GM12878 (cell line): ENCODE results near the gene ZNF628.

Experiments used
- BRCA1 ChIP-seq: IDR thresholded peaks from 2 replicates; pipeline ENCODE4 v1.6.1; 2011; ENCODE audit warnings: low read depth, low read length, improper control_type of control experiment
- CEBPZ ChIP-seq: fragments of 150-350 bp; IDR thresholded peaks from 2 replicates; pipeline ENCODE4 v1.6.1; 2016; ENCODE audit warnings: low read depth, low read length
- CTCF ChIP-seq, 3 experiments: IDR thresholded peaks in 2 of 3; conservative IDR thresholded peaks in 1 of 3; 2 replicates each; pipeline ENCODE4 v1.5.1; 2011; ENCODE audit warnings: low read depth in 3 of 3, low read length in 3 of 3, mild to moderate bottlenecking in 3 of 3, control low read depth in 2 of 3, moderate library complexity in 2 of 3, inconsistent platforms in 1 of 3, mixed read lengths in 1 of 3; ENCODE audit not compliant: control insufficient read depth in 2 of 3, insufficient read depth in 1 of 3; ENCODE audit errors: extremely low read depth in 1 of 3
- EGR1 ChIP-seq, 2 experiments: IDR thresholded peaks; 1 replicate in 1 of 2; 2 replicates in 1 of 2; pipeline ENCODE4 v1.6.1; 2011 to 2012; ENCODE audit warnings: low read depth in 2 of 2, low read length in 2 of 2, borderline replicate concordance in 1 of 2, mild to moderate bottlenecking in 1 of 2, moderate library complexity in 1 of 2
- KDM1A ChIP-seq: fragments of 200-600 bp; sonication (generic); IDR thresholded peaks from 2 replicates; pipeline ENCODE4 v1.6.1; 2016; ENCODE audit warnings: borderline replicate concordance
- MEF2A ChIP-seq: IDR thresholded peaks from 2 replicates; pipeline ENCODE4 v1.6.1; 2011; ENCODE audit warnings: low read depth, mild to moderate bottlenecking, low read length, moderate library complexity; ENCODE audit not compliant: insufficient read depth
- NFYB ChIP-seq: IDR thresholded peaks from 2 replicates; pipeline ENCODE4 v1.6.1; 2011; ENCODE audit warnings: low read depth, mild to moderate bottlenecking, low read length, improper control_type of control experiment, moderate library complexity; ENCODE audit not compliant: insufficient read depth
- POLR2AphosphoS5 ChIP-seq: IDR thresholded peaks from 2 replicates; pipeline ENCODE4 v1.6.1; 2011; ENCODE audit warnings: mild to moderate bottlenecking, low read length, inconsistent platforms
- SUZ12 ChIP-seq: fragments of 200-600 bp; sonication (generic); IDR thresholded peaks from one replicate; pipeline ENCODE4 v1.6.1; 2018; ENCODE audit warnings: antibody characterized with exemption, mild to moderate bottlenecking; ENCODE audit not compliant: unreplicated experiment
- TAF1 ChIP-seq: IDR thresholded peaks from 2 replicates; pipeline ENCODE4 v1.6.1; 2011; ENCODE audit warnings: mild to moderate bottlenecking, low read depth, low read length, borderline replicate concordance
- ZBED1 ChIP-seq: IDR thresholded peaks from 2 replicates; pipeline ENCODE4 v1.6.1; 2016; ENCODE audit warnings: borderline replicate concordance
- ZNF384 ChIP-seq: IDR thresholded peaks from 2 replicates; pipeline ENCODE4 v1.6.1; 2012; ENCODE audit warnings: low read depth, mild to moderate bottlenecking, low read length, improper control_type of control experiment, borderline replicate concordance
- TF ChIP-seq, protein P1 (sequence below): IDR thresholded peaks from 2 replicates; pipeline ENCODE4 v1.6.1; 2012; ENCODE audit warnings: low read length, inconsistent platforms
- TF ChIP-seq, protein P2 (sequence below): IDR thresholded peaks from 2 replicates; pipeline ENCODE4 v1.6.1; 2011; ENCODE audit warnings: low read depth, low read length, improper control_type of control experiment, borderline replicate concordance

DNA sequence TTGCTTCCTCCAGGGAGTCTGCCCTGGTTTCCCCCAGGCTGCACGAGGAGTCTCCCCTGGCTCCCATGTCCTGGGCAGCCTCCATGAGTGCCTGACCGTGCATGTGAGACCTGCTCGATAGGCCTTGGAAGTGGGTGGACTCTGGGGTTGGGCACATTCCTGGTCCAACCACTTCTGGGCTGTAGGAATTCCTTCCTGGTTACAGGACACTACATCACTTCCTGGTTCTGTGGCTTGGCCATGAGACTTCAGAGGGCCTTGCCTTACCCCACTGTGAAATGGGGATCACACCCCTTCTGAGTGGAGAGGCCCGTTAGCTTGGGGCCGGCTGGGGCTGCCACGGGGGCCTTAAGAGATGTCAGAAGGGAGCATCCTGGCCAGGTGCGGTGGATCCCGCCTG lies 4.0 kb upstream of the ZNF628 start:
- TF ChIP-seq SUZ12 (no peak), CEBPZ (no peak), TAF1 (no peak), MEF2A (no peak), KDM1A (no peak), POLR2AphosphoS5 (no peak), NFYB (no peak), ZBED1 (no peak), CTCF (IDR thresholded peaks at IDR 0.05 in 2 of 3, conservative IDR thresholded peaks at IDR 0.05 in 1 of 3; ENCODE audit: control insufficient read depth in 2 of 3, extremely low read depth in 1 of 3, insufficient read depth in 1 of 3, low read depth in 3 of 3, low read length in 3 of 3) (no peak), BRCA1 (no peak), EGR1 (IDR thresholded peaks at IDR 0.05; ENCODE audit: borderline replicate concordance in 1 of 2, low read depth in 2 of 2, low read length in 2 of 2) (no peak), ZNF384 (no peak)
- TF ChIP-seq, protein P1, sequence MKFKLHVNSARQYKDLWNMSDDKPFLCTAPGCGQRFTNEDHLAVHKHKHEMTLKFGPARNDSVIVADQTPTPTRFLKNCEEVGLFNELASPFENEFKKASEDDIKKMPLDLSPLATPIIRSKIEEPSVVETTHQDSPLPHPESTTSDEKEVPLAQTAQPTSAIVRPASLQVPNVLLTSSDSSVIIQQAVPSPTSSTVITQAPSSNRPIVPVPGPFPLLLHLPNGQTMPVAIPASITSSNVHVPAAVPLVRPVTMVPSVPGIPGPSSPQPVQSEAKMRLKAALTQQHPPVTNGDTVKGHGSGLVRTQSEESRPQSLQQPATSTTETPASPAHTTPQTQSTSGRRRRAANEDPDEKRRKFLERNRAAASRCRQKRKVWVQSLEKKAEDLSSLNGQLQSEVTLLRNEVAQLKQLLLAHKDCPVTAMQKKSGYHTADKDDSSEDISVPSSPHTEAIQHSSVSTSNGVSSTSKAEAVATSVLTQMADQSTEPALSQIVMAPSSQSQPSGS, result no peak
- TF ChIP-seq, protein P2, sequence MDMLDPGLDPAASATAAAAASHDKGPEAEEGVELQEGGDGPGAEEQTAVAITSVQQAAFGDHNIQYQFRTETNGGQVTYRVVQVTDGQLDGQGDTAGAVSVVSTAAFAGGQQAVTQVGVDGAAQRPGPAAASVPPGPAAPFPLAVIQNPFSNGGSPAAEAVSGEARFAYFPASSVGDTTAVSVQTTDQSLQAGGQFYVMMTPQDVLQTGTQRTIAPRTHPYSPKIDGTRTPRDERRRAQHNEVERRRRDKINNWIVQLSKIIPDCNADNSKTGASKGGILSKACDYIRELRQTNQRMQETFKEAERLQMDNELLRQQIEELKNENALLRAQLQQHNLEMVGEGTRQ, result no peak
